Spinal cord (tissue), 10 donors: ENCODE results near the gene HERC2. TPM values are rescaled to one million over a fixed set of nuclear protein-coding genes. Genes with fewer than 3 reads are reported as not detected.
A peak's percentile ranks its signal among the peaks of the same experiment; 100 is the strongest.

Experiments used
- DNase-seq, 6 donors: peaks; one replicate each; pipeline versions ENCODE4 v3.0.0 to v3.0.0-alpha.2; 2013 to 2015; ENCODE audit warnings: low spot score in 6 of 6, low read depth in 4 of 6
- H3K27ac ChIP-seq: one replicate; pipeline ENCODE4 v1.5.1; 2013; ENCODE audit warnings: low read depth, low read length, control low read depth
- H3K27me3 ChIP-seq: one replicate; pipeline ENCODE4 v1.6.1; 2013; ENCODE audit warnings: low read length; ENCODE audit not compliant: control insufficient read depth, insufficient read depth
- H3K36me3 ChIP-seq: one replicate; pipeline ENCODE4 v1.6.1; 2013; ENCODE audit warnings: low read length; ENCODE audit not compliant: control insufficient read depth, insufficient read depth
- H3K4me1 ChIP-seq: one replicate; pipeline ENCODE4 v1.6.1; 2013; ENCODE audit warnings: low read length; ENCODE audit not compliant: control insufficient read depth, insufficient read depth
- H3K4me3 ChIP-seq: one replicate; pipeline ENCODE4 v1.5.1; 2013; ENCODE audit warnings: low read depth, low read length, control low read depth
- H3K9me3 ChIP-seq: one replicate; pipeline ENCODE4 v1.6.1; 2013; ENCODE audit warnings: low read length; ENCODE audit not compliant: control insufficient read depth, insufficient read depth
- WGBS: methylation state at CpG from one replicate; pipeline ENCODE4 v1.1.5; 2013; ENCODE audit warnings: missing lambda C conversion rate; ENCODE audit not compliant: insufficient coverage; 5-methylcytosine and 5-hydroxymethylcytosine counted together
- polyA plus RNA-seq, 2 donors: library from polyadenylated mRNA; unstranded; fragments of 120-200 nt; gene quantifications; one replicate each; pipeline ENCODE4 v1.2.1, GENCODE V29; 2013; ENCODE audit not compliant: insufficient read length in 2 of 2
- total RNA-seq, 2 donors: library from RNA; depleted of rRNA in 1 of 2; stranded (reverse); fragments of 120-200 nt in 1 of 2; fragments of >200 nt in 1 of 2; gene quantifications; one replicate each; pipeline versions ENCODE4 v1.2.3 to v1.2.4, GENCODE V29; 2013 to 2014
- donor health status: healthy.

The HERC2 gene
- total and polyA plus RNA-seq, 4 donors = 62.9 to 96.2 (median 78.5) TPM

GRCh38 chr15:28192772-28193171, 129.2 kb downstream of the HERC2 start:
- Histone ChIP-seq H3K4me3 (no peak overlapping the region), H3K27me3 (no peaks in the 10 kb centered on the region), H3K4me1 (peaks cover 3% of the 10 kb centered on the region), H3K36me3 (peaks cover 27% of the 10 kb centered on the region), H3K9me3 (no peaks in the 10 kb centered on the region), H3K27ac (no peak overlapping the region)
- no peak for DNase-seq
- no CpG with 5 or more reads among the region's 1 CpG for WGBS

DNA sequence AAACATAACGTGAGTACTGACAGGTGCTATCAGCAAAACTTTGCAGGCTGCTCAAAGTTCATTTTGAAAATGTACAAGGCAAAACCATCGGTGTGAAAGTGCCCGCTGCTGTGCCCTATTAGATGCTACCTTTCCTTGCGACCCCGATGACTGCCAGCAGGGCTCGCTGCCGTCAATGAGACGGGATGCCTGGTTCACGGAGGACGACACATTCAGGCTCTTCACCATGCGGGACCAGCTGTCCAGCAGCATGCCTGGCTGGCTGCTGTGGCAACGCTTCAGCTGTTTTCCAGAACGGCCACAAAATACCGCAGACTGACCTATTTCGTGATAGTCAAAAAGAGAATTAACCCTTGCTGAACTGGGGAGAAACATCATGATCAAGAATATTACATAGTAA, 130.1 kb downstream of the HERC2 start:
- H3K4me1 ChIP-seq = peaks cover 3% of the 10 kb centered on the region
- DNase-seq = peak; percentile 43 to 94 (median 78)
- no peak overlapping the region for H3K4me3 ChIP-seq
- WGBS = 13% methylated on average over 11 of the region's 15 CpGs
- no peak overlapping the region for H3K27ac ChIP-seq
- no peaks in the 10 kb centered on the region for H3K9me3 ChIP-seq
- no peaks in the 10 kb centered on the region for H3K27me3 ChIP-seq
- peaks cover 36% of the 10 kb centered on the region for H3K36me3 ChIP-seq

GRCh38 chr15:28190391-28191174, 131.4 kb downstream of the HERC2 start:
- H3K4me1 ChIP-seq = peaks cover 3% of the 10 kb centered on the region
- no peak overlapping the region for H3K27ac ChIP-seq
- H3K27me3 ChIP-seq = no peaks in the 10 kb centered on the region
- peaks cover 37% of the 10 kb centered on the region for H3K36me3 ChIP-seq
- DNase-seq = no peak
- 86% methylated on average over 5 of the region's 7 CpGs for WGBS
- H3K4me3 ChIP-seq = no peak overlapping the region
- H3K9me3 ChIP-seq = no peaks in the 10 kb centered on the region

DNA sequence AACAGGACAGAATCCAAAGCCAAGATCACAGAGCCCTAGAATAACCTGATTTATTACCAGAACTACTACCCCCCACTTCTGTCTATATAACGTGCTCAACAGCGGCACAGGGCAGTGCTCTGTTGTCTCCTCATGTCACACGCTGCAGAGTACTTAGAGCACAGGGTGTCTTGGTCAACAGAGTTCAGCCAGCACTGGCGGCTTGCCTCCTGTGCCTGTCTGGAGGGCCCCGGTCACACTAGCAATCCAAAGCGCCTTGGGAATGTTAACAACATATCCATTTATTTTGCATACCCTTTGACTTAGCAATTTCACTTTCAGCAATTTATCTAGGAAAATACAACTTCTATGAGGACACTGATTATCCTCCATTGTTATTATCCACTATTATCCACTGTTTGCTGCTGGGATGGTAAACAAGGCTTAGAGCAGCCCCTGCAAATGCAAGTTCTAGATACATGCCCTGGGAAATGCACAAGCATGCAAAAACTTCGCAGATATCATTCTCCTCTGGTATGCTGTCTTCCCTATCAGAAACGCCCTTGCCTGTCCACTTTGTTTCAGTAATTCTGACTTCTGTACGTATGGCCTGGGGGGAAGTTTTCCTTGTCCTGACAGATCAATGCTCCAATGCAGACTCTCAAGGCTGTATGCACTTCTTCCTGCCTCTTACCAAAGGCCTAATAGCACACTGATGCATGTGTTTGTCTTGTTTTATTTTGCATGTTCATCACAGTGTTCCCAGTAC, 136.7 kb downstream of the HERC2 start:
- no peak overlapping the region for H3K27ac ChIP-seq
- H3K4me1 ChIP-seq = no peaks in the 10 kb centered on the region
- peaks cover 47% of the 10 kb centered on the region for H3K36me3 ChIP-seq
- H3K4me3 ChIP-seq = no peak overlapping the region
- no peak for DNase-seq
- no peaks in the 10 kb centered on the region for H3K27me3 ChIP-seq
- no peaks in the 10 kb centered on the region for H3K9me3 ChIP-seq
- 70% methylated on average over 6 of the region's 9 CpGs for WGBS

DNA sequence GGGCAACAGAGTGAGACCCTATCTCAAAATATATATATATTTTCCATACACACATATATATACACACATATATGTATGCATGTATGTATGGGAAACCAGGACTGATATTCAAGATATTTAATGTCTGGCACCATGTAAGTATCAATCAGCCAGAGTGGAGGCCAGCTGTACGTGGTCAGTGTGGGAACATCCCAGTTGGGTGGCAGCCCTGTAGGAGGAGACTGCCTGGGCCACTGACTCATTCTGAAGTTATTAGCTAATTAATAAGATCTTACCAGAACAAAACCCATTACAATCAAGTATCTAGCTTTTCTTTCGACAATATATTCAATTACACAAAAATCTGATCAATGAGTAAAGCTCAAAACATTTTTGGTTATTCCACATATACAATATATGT, 137.8 kb downstream of the HERC2 start:
- H3K27ac ChIP-seq = no peak overlapping the region
- no peaks in the 10 kb centered on the region for H3K4me1 ChIP-seq
- no CpG with 5 or more reads among the region's 2 CpGs for WGBS
- H3K36me3 ChIP-seq = peaks cover 44% of the 10 kb centered on the region
- H3K9me3 ChIP-seq = no peaks in the 10 kb centered on the region
- no peaks in the 10 kb centered on the region for H3K27me3 ChIP-seq
- no peak overlapping the region for H3K4me3 ChIP-seq
- no peak for DNase-seq

DNA sequence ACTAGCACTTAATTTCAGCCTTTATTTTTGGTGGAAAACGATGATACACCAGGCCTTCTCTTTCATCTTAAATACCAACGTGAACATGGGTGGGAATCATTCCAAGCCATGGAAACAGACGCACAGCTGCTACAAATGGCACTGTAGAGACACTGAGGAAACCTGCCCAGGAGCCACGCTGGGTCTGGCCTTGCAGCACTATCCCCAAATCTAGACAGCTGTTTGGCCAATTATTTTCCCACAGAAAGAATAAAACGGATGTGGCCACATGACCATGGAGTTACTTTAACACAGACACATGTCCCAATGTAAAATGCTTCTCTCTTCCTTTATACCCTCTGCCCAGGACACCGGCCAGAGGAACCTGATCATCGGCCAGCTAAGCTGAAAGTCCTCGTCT, 139.2 kb downstream of the HERC2 start:
- no peak overlapping the region for H3K4me3 ChIP-seq
- H3K4me1 ChIP-seq = no peaks in the 10 kb centered on the region
- no peaks in the 10 kb centered on the region for H3K27me3 ChIP-seq
- peak in 1 of 6 donors; percentile 31 for DNase-seq
- peaks cover 39% of the 10 kb centered on the region for H3K36me3 ChIP-seq
- 67% methylated on average over 7 of the region's 8 CpGs for whole genome bisulfite sequencing
- no peak overlapping the region for H3K27ac ChIP-seq
- H3K9me3 ChIP-seq = no peaks in the 10 kb centered on the region

- no peak for DNase-seq
- Histone ChIP-seq H3K36me3 (peaks cover 36% of the 10 kb centered on the region), H3K27me3 (no peaks in the 10 kb centered on the region)
These were observed 139.8 kb downstream of the HERC2 start for GRCh38 chr15:28182216-28182615.

DNA sequence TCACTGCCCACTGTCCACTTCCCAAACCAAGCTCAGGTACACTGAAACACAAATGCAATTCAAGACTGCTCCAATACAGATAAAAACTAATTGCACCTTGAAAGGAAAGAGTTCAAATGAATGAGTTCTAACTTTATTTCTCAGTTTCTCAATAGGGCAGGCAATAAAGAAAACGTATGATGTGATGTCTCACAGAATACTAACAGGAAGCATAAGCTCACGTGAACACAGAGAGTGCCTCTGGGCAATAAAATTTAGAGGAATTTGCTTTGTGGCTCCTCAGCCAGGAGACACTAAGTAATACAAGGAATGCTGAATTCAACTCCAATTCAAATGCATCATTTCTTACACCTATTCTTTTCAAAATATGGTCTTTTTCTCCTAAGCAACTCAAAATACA, 140.6 kb downstream of the HERC2 start:
- no peaks in the 10 kb centered on the region for H3K9me3 ChIP-seq
- no peak overlapping the region for H3K27ac ChIP-seq
- H3K27me3 ChIP-seq = no peaks in the 10 kb centered on the region
- no peak for DNase-seq
- no peaks in the 10 kb centered on the region for H3K4me1 ChIP-seq
- H3K36me3 ChIP-seq = peaks cover 39% of the 10 kb centered on the region
- WGBS = no CpG with 5 or more reads among the region's 2 CpGs
- no peak overlapping the region for H3K4me3 ChIP-seq

More at GRCh38 chr15:28182216-28182615, 139.8 kb downstream of the HERC2 start:
- no peak overlapping the region for H3K27ac ChIP-seq
- WGBS = no CpG with 5 or more reads among the region's 8 CpGs
- no peaks in the 10 kb centered on the region for H3K9me3 ChIP-seq
- H3K4me3 ChIP-seq = no peak overlapping the region
- H3K4me1 ChIP-seq = no peaks in the 10 kb centered on the region

- no CpG with 5 or more reads among the region's 4 CpGs for WGBS
- H3K9me3 ChIP-seq = no peaks in the 10 kb centered on the region
- no peaks in the 10 kb centered on the region for H3K4me1 ChIP-seq
- H3K4me3 ChIP-seq = no peak overlapping the region
- peaks cover 44% of the 10 kb centered on the region for H3K36me3 ChIP-seq
- no peaks in the 10 kb centered on the region for H3K27me3 ChIP-seq
- no peak for DNase-seq
- H3K27ac ChIP-seq = no peak overlapping the region
These were observed 142.7 kb downstream of the HERC2 start for GRCh38 chr15:28179270-28179669.

GRCh38 chr15:28178727-28179126, 143.3 kb downstream of the HERC2 start:
- H3K9me3 ChIP-seq = no peaks in the 10 kb centered on the region
- 95% methylated on average over 9 of the region's 10 CpGs for WGBS
- H3K27ac ChIP-seq = no peak overlapping the region
- H3K36me3 ChIP-seq = peaks cover 41% of the 10 kb centered on the region
- no peaks in the 10 kb centered on the region for H3K27me3 ChIP-seq
- H3K4me3 ChIP-seq = no peak overlapping the region
- no peak for DNase-seq
- H3K4me1 ChIP-seq = no peaks in the 10 kb centered on the region
